Hepatocyte (in vitro differentiated cells): ENCODE results near the gene DNAJC1. TPM values are rescaled to one million over a fixed set of nuclear protein-coding genes. Genes with fewer than 3 reads are reported as not detected.
"Not testable (repeated sequence)": the region's sequence is repeated elsewhere in the genome, so short reads cannot be mapped to it uniquely, and the experiment has no call there.

Source experiments
- DNase-seq: peaks from one replicate; pipeline ENCODE4 v3.0.0-alpha.2; 2016; ENCODE audit warnings: low spot score
- H2AFZ ChIP-seq: fragments of 200-600 bp; sonication (generic); 2 replicates; pipeline ENCODE4 v1.6.0; 2016; ENCODE audit warnings: antibody characterized with exemption, mild to moderate bottlenecking
- H3K27ac ChIP-seq: fragments of 200-600 bp; sonication (generic); 2 replicates; pipeline ENCODE4 v1.5.1; 2016; ENCODE audit warnings: mild to moderate bottlenecking
- H3K27me3 ChIP-seq: fragments of 200-600 bp; sonication (generic); 2 replicates; pipeline ENCODE4 v1.6.1; 2016
- H3K36me3 ChIP-seq: fragments of 200-600 bp; sonication (generic); replicated peaks from 2 replicates; pipeline ENCODE4 v1.5.1; 2016; ENCODE audit warnings: low read depth; ENCODE audit not compliant: insufficient read depth
- H3K4me1 ChIP-seq: fragments of 200-600 bp; sonication (generic); 2 replicates; pipeline ENCODE4 v1.5.1; 2016; ENCODE audit warnings: mild to moderate bottlenecking, moderate library complexity; ENCODE audit not compliant: insufficient read depth
- H3K4me2 ChIP-seq: fragments of 200-600 bp; sonication (generic); 2 replicates; pipeline ENCODE4 v1.6.0; 2016
- H3K4me3 ChIP-seq: fragments of 200-600 bp; sonication (generic); 2 replicates; pipeline ENCODE4 v1.5.1; 2016; ENCODE audit warnings: mild to moderate bottlenecking
- H3K79me2 ChIP-seq: fragments of 200-600 bp; sonication (generic); 2 replicates; pipeline ENCODE4 v1.6.0; 2017; ENCODE audit warnings: mild to moderate bottlenecking
- H3K9me2 ChIP-seq: fragments of 200-600 bp; sonication (generic); replicated peaks from 2 replicates; pipeline ENCODE4 v1.6.0; 2017; ENCODE audit warnings: mild to moderate bottlenecking; ENCODE audit not compliant: insufficient read depth
- H3K9me3 ChIP-seq: fragments of 200-600 bp; sonication (generic); 2 replicates; pipeline ENCODE4 v1.5.1; 2016; ENCODE audit warnings: low read depth, mild to moderate bottlenecking
- H4K20me1 ChIP-seq: fragments of 200-600 bp; sonication (generic); 2 replicates; pipeline ENCODE4 v1.6.0; 2016; ENCODE audit warnings: mild to moderate bottlenecking; ENCODE audit not compliant: insufficient read depth, poor library complexity, severe bottlenecking
- EZH2 ChIP-seq: fragments of 200-600 bp; sonication (generic); IDR thresholded peaks from 2 replicates; pipeline ENCODE4 v1.6.1; 2016; ENCODE audit warnings: antibody characterized with exemption, mild to moderate bottlenecking, borderline replicate concordance
- EZH2phosphoT487 ChIP-seq: fragments of 200-600 bp; sonication (generic); IDR thresholded peaks from one replicate; pipeline ENCODE4 v1.6.1; 2018; ENCODE audit warnings: antibody characterized with exemption, mild to moderate bottlenecking, low read depth, moderate library complexity; ENCODE audit not compliant: unreplicated experiment, severe bottlenecking
- WGBS: methylation state at CpG from one replicate; pipeline ENCODE4 v1.1.6; 2016; ENCODE audit warnings: low lambda C conversion rate; ENCODE audit errors: missing lambda C conversion rate; 5-methylcytosine and 5-hydroxymethylcytosine counted together
- polyA plus RNA-seq: library from polyadenylated mRNA; unstranded; fragments of >200 nt; fragmentation: Nextera tagmentation; extraction: Ambion mirVana; gene quantifications from 2 replicates; pipeline ENCODE4 v1.2.1, GENCODE V29; 2016
- total RNA-seq: library from RNA; depleted of rRNA; stranded (reverse); fragments of >200 nt; gene quantifications from 2 replicates; pipeline ENCODE4 v1.2.3, GENCODE V29; 2014
- TF ChIP-seq, protein P1 (sequence below): fragments of 200-600 bp; sonication (generic); IDR thresholded peaks from 2 replicates; pipeline ENCODE4 v1.5.1; 2016; ENCODE audit warnings: antibody characterized with exemption, mild to moderate bottlenecking; ENCODE audit not compliant: poor library complexity

Gene DNAJC1
- total and polyA plus RNA-seq, 2 experiments from 2014 or later = 64.6 to 91.7 TPM

DNA sequence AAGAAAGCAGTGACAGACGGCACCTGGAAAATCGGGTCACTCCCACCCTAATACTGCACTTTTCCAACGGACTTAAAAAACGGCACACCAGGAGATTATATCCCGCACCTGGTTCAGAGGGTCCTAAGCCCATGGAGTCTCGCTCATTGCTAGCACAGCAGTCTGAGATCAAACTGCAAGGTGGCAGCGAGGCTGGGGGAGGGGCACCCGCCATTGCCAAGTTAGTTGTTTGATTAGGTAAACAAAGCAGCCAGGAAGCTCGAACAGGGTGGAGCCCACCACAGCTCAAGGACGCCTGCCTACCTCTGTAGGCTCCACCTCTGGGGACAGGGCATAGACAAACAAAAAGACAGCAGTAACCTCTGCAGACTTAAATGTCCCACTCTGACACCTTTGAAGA is 169.0 kb downstream of the DNAJC1 start:
- 94% methylated on average over 10 of the region's 10 CpGs for WGBS
- H3K27ac ChIP-seq, DNase-seq, H4K20me1 ChIP-seq, H3K4me2 ChIP-seq, H3K79me2 ChIP-seq, H2AFZ ChIP-seq, H3K4me3 ChIP-seq, H3K4me1 ChIP-seq, H3K9me2 ChIP-seq, H3K36me3 ChIP-seq, H3K27me3 ChIP-seq: not testable (repeated sequence)
- peaks cover 20% of the 10 kb centered on the region for H3K9me3 ChIP-seq

DNA sequence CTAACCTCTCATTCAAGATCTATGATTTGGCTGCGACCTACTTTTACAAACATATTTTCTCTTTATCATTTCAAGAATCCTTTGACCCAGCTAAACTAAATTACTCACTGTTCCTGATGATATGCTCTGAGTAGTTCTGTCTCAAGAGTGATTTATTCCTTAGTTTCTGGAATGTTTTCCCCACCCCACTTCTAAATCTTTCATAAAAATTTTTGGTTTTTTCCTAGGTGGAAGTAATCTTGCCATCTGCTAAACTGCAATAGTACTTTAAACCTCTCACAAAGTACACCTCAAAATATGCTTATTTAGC is 170.8 kb downstream of the DNAJC1 start:
- no peaks in the 10 kb centered on the region for H3K79me2 ChIP-seq
- H3K4me1 ChIP-seq = no peaks in the 10 kb centered on the region
- WGBS = 89% methylated on average over 1 of the region's 1 CpG
- H3K36me3 ChIP-seq = no peaks in the 10 kb centered on the region
- H3K4me2 ChIP-seq = no peak overlapping the region
- no peak for DNase-seq
- no peak for TF ChIP-seq EZH2
- TF ChIP-seq EZH2phosphoT487 = no peak
- TF ChIP-seq, protein P1, sequence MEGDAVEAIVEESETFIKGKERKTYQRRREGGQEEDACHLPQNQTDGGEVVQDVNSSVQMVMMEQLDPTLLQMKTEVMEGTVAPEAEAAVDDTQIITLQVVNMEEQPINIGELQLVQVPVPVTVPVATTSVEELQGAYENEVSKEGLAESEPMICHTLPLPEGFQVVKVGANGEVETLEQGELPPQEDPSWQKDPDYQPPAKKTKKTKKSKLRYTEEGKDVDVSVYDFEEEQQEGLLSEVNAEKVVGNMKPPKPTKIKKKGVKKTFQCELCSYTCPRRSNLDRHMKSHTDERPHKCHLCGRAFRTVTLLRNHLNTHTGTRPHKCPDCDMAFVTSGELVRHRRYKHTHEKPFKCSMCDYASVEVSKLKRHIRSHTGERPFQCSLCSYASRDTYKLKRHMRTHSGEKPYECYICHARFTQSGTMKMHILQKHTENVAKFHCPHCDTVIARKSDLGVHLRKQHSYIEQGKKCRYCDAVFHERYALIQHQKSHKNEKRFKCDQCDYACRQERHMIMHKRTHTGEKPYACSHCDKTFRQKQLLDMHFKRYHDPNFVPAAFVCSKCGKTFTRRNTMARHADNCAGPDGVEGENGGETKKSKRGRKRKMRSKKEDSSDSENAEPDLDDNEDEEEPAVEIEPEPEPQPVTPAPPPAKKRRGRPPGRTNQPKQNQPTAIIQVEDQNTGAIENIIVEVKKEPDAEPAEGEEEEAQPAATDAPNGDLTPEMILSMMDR = no peak
- H4K20me1 ChIP-seq = no peaks in the 10 kb centered on the region
- H2AFZ ChIP-seq = no peak overlapping the region
- no peak overlapping the region for H3K27ac ChIP-seq
- no peaks in the 10 kb centered on the region for H3K9me2 ChIP-seq
- H3K4me3 ChIP-seq = no peak overlapping the region
- H3K27me3 ChIP-seq = no peaks in the 10 kb centered on the region
- peaks cover 38% of the 10 kb centered on the region for H3K9me3 ChIP-seq

DNA sequence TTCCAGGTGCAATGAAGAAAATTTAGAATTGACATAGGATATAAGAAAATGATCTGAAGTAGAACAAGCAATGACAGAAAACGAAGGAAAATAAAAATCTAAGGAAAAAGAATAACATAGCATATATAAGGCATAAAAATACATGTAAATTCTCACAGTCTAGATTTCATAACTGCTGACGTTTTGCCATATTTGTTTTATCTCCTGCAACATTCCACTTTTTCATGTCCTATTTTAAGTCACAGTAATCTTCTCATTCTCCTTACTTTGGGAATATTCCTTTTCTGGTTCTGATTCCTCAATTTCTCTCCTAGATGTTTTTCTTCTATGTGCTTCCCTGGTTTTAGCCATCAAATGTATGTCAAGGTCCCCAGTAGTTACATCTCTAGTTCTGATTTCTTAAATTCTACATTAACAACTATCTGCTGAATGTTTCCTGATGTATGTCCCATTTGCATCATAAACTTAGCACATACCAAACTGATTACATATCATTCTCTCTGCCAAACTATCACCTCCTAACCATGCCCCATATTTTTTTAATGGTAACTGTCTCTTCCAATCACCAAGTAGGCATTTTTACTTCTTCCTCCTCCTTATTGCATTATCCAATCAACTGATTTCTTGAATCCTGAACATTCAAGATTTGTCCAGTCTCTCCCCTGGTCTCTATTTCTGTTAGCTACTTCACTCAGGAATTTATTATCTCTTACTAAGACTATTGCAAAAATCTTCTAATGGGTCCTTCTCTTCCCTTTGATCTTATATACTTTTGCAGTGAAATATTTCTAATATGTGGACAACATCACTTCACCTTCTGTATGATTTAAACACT is 171.3 kb downstream of the DNAJC1 start:
- Histone ChIP-seq H3K36me3 (no peaks in the 10 kb centered on the region), H3K27me3 (no peaks in the 10 kb centered on the region), H3K27ac (no peak overlapping the region), H3K79me2 (no peaks in the 10 kb centered on the region), H2AFZ (no peak overlapping the region), H3K4me3 (no peak overlapping the region), H3K4me2 (no peak overlapping the region), H3K4me1 (no peaks in the 10 kb centered on the region), H3K9me3 (peaks cover 43% of the 10 kb centered on the region), H4K20me1 (no peaks in the 10 kb centered on the region), H3K9me2 (no peaks in the 10 kb centered on the region)
- no peak for DNase-seq
- 81% methylated on average over 2 of the region's 2 CpGs for WGBS
- TF ChIP-seq, protein P1 = no peak
- no peak for TF ChIP-seq EZH2phosphoT487
- TF ChIP-seq EZH2 = no peak

DNA sequence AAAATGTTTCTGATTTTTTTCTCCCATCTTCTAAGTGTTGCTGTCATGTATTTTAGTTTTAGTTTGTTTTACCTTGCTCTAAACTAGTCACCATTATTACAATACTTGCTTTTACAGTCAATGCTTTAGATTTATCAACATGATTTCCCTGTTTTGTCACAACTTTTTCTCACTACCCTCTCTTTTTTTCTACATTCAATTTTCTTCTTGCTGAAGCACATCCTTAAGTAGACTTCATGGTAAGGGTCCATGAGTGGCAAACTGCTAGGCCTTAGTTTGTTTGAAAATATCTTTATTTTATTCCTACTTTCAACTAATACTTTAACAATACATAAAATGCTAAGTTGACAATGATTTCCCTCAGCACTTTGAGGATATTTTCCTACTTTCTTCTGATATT is 173.5 kb downstream of the DNAJC1 start:
- Histone ChIP-seq H3K4me2 (no peak overlapping the region), H3K9me3 (peaks cover 61% of the 10 kb centered on the region), H3K4me3 (no peak overlapping the region), H4K20me1 (no peaks in the 10 kb centered on the region), H3K9me2 (no peaks in the 10 kb centered on the region), H3K27ac (no peak overlapping the region), H2AFZ (no peak overlapping the region), H3K79me2 (no peaks in the 10 kb centered on the region), H3K36me3 (no peaks in the 10 kb centered on the region), H3K27me3 (no peaks in the 10 kb centered on the region), H3K4me1 (no peaks in the 10 kb centered on the region)
- no peak for DNase-seq
- TF ChIP-seq EZH2 = no peak
- TF ChIP-seq, protein P1 = no peak
- TF ChIP-seq EZH2phosphoT487 = no peak
